Measurements from ENCODE around the gene CTXN1. TPM values are rescaled to one million over a fixed set of nuclear protein-coding genes. Genes with fewer than 3 reads are reported as not detected.

The CTXN1 gene
- total and polyA plus RNA-seq, 2 donors (not counting 3 experiments of a cell fraction or from before 2014, with no cell fraction given) = 16.0 to 27.6 TPM

GRCh38 chr19:7923295-7924191 lies 2.4 kb downstream of the CTXN1 start:
- no peak overlapping the region for H3K4me3 ChIP-seq (replicated peaks in 1 of 3; ENCODE audit: insufficient read depth in 1 of 3, low read depth in 1 of 3, low read length in 3 of 3)
- POLR2A ChIA-PET = no interaction called here
- no peak overlapping the region for H3K27ac ChIP-seq (ENCODE audit: insufficient read depth, low read depth, low read length)
- H3K36me3 ChIP-seq (ENCODE audit: control insufficient read depth in 2 of 2, extremely low read depth in 1 of 2, insufficient read depth in 2 of 2, low read length in 2 of 2) = peaks cover 0 to 5% of the 10 kb centered on the region in 2 experiments
- no peaks in the 10 kb centered on the region for H3K9me1 ChIP-seq (replicated peaks; ENCODE audit: control insufficient read depth, extremely low read depth, insufficient read depth, low read length)
- H3K9ac ChIP-seq (replicated peaks; ENCODE audit: extremely low read depth, insufficient read depth, low read length) = no peak overlapping the region
- no peaks in the 10 kb centered on the region for H4K20me1 ChIP-seq (replicated peaks; ENCODE audit: control insufficient read depth, extremely low read depth, insufficient read depth, low read length)
- intact Hi-C loops (cut with micrococcal nuclease) (loop anchor here (5.0 kb wide), 1 partner anchor 241 kb away; the partner anchor contains the start of gene TRAPPC5), dilution Hi-C loops (cut with MboI; ENCODE audit: extremely low pct_ligation_motif_present, low sequenced_read_pairs) (no loop called here)
- peaks cover 25% of the 10 kb centered on the region for H3K4me1 ChIP-seq (ENCODE audit: control insufficient read depth, extremely low read depth, insufficient read depth, low read length)
- DNase-seq (ENCODE audit: low read depth, low spot score) (no peak), FAIRE-seq (no peak)
- H3K9me3 ChIP-seq (replicated peaks; ENCODE audit: control insufficient read depth, insufficient read depth, low read length) = no peaks in the 10 kb centered on the region
- H3K79me2 ChIP-seq (ENCODE audit: control insufficient read depth, insufficient read depth, low read length) = no peaks in the 10 kb centered on the region
- BruUV-seq (replicated peaks) = no TSS peak
- CTCF ChIA-PET = interaction anchor here (1.5 to 5.1 kb wide), 3 partner anchors 20 to 355 kb away, joined by 3 to 34 read pairs (median 5); partner anchors contain the start of genes MAP2K7 and TIMM44
- peaks cover 2% of the 10 kb centered on the region in 2 experiments for H3K27me3 ChIP-seq (ENCODE audit: control insufficient read depth in 2 of 2, insufficient read depth in 2 of 2, low read length in 2 of 2)
- TF ChIP-seq MYC (IDR thresholded peaks at IDR 0.05; ENCODE audit: low read depth, low read length) = no peak
- no peak for TF ChIP-seq EZH2 (IDR thresholded peaks at IDR 0.05; ENCODE audit: borderline replicate concordance, low read depth, low read length, severe bottlenecking)
- TF ChIP-seq GATA2 (IDR thresholded peaks at IDR 0.05; ENCODE audit: insufficient read depth, insufficient read length, low read depth, low read length) = no peak
- TF ChIP-seq MAX (IDR thresholded peaks at IDR 0.05; ENCODE audit: insufficient read depth, insufficient read length) = no peak
- no peak for TF ChIP-seq FOS (IDR thresholded peaks at IDR 0.05; ENCODE audit: borderline replicate concordance, insufficient read depth, low read length)
- no peak for TF ChIP-seq JUN (IDR thresholded peaks at IDR 0.05; ENCODE audit: borderline replicate concordance, insufficient read depth, insufficient read length, low read depth)
- no peak for TF ChIP-seq POLR2A (IDR thresholded peaks at IDR 0.05; ENCODE audit: low read depth, low read length)
- TF ChIP-seq POLR2AphosphoS5 (IDR thresholded peaks at IDR 0.05; ENCODE audit: insufficient read depth, low read depth, low read length) = no peak
- no peak for TF ChIP-seq CTCF (IDR thresholded peaks at IDR 0.05; ENCODE audit: extremely low read depth in 1 of 2, insufficient read depth in 1 of 2, low read depth in 1 of 2, low read length in 2 of 2)
- H2AFZ ChIP-seq (ENCODE audit: low read depth, low read length) = no peak overlapping the region
- H3K4me2 ChIP-seq (ENCODE audit: insufficient read depth, low read length) = no peak overlapping the region
